T47D (cell line): ENCODE data around the gene DPP4.

Source experiments
- DNase-seq, 2 experiments: peaks; one replicate each; pipeline versions ENCODE4 v3.0.0 to v3.0.0-alpha.2; 2011 to 2012; ENCODE audit warnings: low read depth in 1 of 2, low spot score in 1 of 2
- JUND ChIP-seq: IDR thresholded peaks from 2 replicates; pipeline ENCODE4 v1.6.1; 2012; ENCODE audit warnings: low read depth
- in situ Hi-C: cut with HindIII; loops from 2 replicates; pipeline ENCODE4 v1.10.0; 2016; ENCODE audit warnings: low sequenced_read_pairs, low pct_unique_long_range_greater_than_20kb

DPP4 gene

GRCh38 chr2:162103443-162104009 lies 29.5 kb upstream of the DPP4 start:
- no peak for TF ChIP-seq JUND
- in situ Hi-C loops: no loop called here
- no peak for DNase-seq

GRCh38 chr2:162100579-162100978 lies 26.6 kb upstream of the DPP4 start:
- no peak for DNase-seq
- in situ Hi-C loops: no loop called here
- TF ChIP-seq JUND: no peak

- in situ Hi-C loops: no loop called here
- no peak for TF ChIP-seq JUND
- no peak for DNase-seq
Observed at GRCh38 chr2:162099836-162100235, 25.8 kb upstream of the DPP4 start.

GRCh38 chr2:162092658-162093556 lies 18.9 kb upstream of the DPP4 start:
- no peak for TF ChIP-seq JUND
- DNase-seq: no peak
- in situ Hi-C loops: no loop called here

- no peak for DNase-seq
- in situ Hi-C loops: no loop called here
- TF ChIP-seq JUND: no peak
Observed at GRCh38 chr2:162092008-162092390, 18.0 kb upstream of the DPP4 start.

- no peak for TF ChIP-seq JUND
- in situ Hi-C loops: no loop called here
- no peak for DNase-seq
Observed at GRCh38 chr2:162091325-162092007, 17.5 kb upstream of the DPP4 start.

GRCh38 chr2:162090109-162090508 lies 16.1 kb upstream of the DPP4 start:
- DNase-seq: no peak
- no peak for TF ChIP-seq JUND
- in situ Hi-C loops: no loop called here

- in situ Hi-C loops: no loop called here
Observed at GRCh38 chr2:162086904-162087303, 12.9 kb upstream of the DPP4 start.

GRCh38 chr2:162085090-162085891 lies 11.3 kb upstream of the DPP4 start:
- no peak for DNase-seq
- TF ChIP-seq JUND: no peak
- in situ Hi-C loops: no loop called here

More at GRCh38 chr2:162086904-162087303, 12.9 kb upstream of the DPP4 start:
- no peak for TF ChIP-seq JUND
- DNase-seq: no peak

- in situ Hi-C loops: no loop called here
Observed at GRCh38 chr2:162084536-162084935, 10.5 kb upstream of the DPP4 start.

GRCh38 chr2:162082681-162083080 lies 8.7 kb upstream of the DPP4 start:
- DNase-seq: no peak
- no peak for TF ChIP-seq JUND

More at GRCh38 chr2:162084536-162084935, 10.5 kb upstream of the DPP4 start:
- no peak for TF ChIP-seq JUND
- no peak for DNase-seq

GRCh38 chr2:162082036-162082435 lies 8.0 kb upstream of the DPP4 start:
- in situ Hi-C loops: no loop called here
- TF ChIP-seq JUND: no peak
- DNase-seq: no peak

More at GRCh38 chr2:162082681-162083080, 8.7 kb upstream of the DPP4 start:
- in situ Hi-C loops: no loop called here
